HUES64 (cell line): Measurements from ENCODE around the gene PTPN21.

Experiments used
- H3K27ac ChIP-seq: 2 replicates; pipeline ENCODE4 v1.7.0; 2013; ENCODE audit warnings: low read depth, low read length, inconsistent platforms
- H3K27me3 ChIP-seq: 2 replicates; pipeline ENCODE4 v1.6.1; 2013; ENCODE audit warnings: mild to moderate bottlenecking, low read length; ENCODE audit not compliant: insufficient read depth
- H3K36me3 ChIP-seq: 2 replicates; pipeline ENCODE4 v1.6.1; 2013; ENCODE audit warnings: mild to moderate bottlenecking, low read length; ENCODE audit not compliant: insufficient read depth
- H3K4me1 ChIP-seq: 2 replicates; pipeline ENCODE4 v1.6.1; 2013; ENCODE audit warnings: mild to moderate bottlenecking, low read length, moderate library complexity; ENCODE audit not compliant: insufficient read depth
- H3K4me3 ChIP-seq: 2 replicates; pipeline ENCODE4 v1.5.1; 2013; ENCODE audit warnings: mild to moderate bottlenecking, low read length, moderate library complexity
- H3K9ac ChIP-seq: 2 replicates; pipeline ENCODE4 v1.6.1; 2013; ENCODE audit warnings: mild to moderate bottlenecking, low read depth, low read length
- H3K9me3 ChIP-seq: 2 replicates; pipeline ENCODE4 v1.6.1; 2013; ENCODE audit warnings: low read depth, low read length; ENCODE audit not compliant: insufficient read depth
- WGBS: fragments of 150-250, 120-280 bp; methylation state at CpG from one replicate; pipeline ENCODE4 v1.1.7; 2013; ENCODE audit warnings: missing lambda C conversion rate; 5-methylcytosine and 5-hydroxymethylcytosine counted together

PTPN21 gene

DNA sequence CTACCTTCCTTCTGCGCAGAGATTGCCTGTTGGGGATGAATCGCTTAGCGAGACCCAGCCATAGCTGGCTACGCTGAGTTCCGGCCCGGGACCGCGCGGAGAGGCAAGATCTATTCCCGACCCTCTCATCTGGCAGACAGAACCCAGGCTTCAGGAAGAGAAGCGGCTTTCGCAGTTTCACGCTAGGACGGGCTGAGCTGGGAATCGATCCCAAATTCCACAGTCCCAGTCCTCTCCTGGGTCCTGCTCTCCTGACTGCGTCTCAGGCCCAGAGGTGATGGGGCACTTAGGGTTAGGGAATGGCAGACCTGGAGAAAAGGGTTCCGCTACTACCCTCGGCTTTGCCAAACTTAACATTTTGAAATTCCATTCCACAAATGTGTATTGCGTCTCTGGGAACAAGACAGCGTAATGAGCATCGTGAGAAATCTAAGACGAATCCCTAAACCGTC lies 2.8 kb downstream of the PTPN21 start:
- H3K4me1 ChIP-seq, result peaks cover 25% of the 10 kb centered on the region
- H3K27ac ChIP-seq, result no peak overlapping the region
- peaks cover 20% of the 10 kb centered on the region for H3K27me3 ChIP-seq
- H3K9me3 ChIP-seq, result no peaks in the 10 kb centered on the region
- H3K4me3 ChIP-seq, result peak overlapping the region; percentile 59
- H3K36me3 ChIP-seq, result peaks cover 22% of the 10 kb centered on the region
- WGBS, result 16% methylated on average over 23 of the region's 23 CpGs
- H3K9ac ChIP-seq, result no peak overlapping the region

DNA sequence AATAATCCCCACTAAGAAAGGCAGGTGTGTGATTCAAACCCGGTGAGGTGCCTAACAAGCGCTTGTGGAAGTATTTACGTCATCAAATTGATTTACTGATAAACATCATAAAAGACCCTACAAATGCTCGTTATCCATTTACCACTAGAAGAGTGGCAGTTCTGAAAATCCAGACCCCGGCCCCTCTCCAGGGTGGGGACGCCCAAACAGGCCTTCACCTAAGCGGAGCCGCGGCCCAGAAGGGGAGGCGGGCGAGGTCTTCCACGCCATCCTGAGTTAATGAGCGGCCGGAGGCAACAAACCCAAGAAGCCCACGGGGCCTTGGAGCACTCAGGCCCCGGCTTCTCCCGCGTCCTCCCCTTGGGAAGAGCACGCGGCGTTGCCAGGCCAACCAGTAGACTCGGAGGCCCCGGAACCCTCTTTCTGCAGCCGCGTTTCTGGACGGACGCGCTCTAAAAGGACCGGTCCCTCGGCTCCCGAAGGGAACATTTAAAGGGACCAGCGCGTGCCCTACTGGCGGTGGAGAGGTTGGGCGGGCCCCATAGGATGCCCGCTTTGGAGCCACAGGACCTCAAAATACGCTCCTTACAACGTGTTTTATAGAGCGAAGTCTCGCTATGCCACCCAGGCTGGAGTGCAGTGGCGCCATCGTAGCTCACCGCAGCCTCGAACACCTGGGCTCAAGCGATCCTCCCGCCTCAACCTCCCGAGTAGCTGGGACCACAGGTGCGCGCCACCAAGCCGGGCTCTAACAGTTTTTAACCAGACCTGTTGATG lies 3.5 kb downstream of the PTPN21 start:
- Histone ChIP-seq H3K27ac (no peak overlapping the region), H3K27me3 (peaks cover 20% of the 10 kb centered on the region), H3K36me3 (peaks cover 28% of the 10 kb centered on the region), H3K9me3 (no peaks in the 10 kb centered on the region), H3K4me1 (peaks cover 25% of the 10 kb centered on the region), H3K9ac (peak overlapping the region; percentile 33; the same call in 1 of the 2 replicates), H3K4me3 (peak overlapping the region; percentile 59)
- 23% methylated on average over 50 of the region's 50 CpGs for WGBS

DNA sequence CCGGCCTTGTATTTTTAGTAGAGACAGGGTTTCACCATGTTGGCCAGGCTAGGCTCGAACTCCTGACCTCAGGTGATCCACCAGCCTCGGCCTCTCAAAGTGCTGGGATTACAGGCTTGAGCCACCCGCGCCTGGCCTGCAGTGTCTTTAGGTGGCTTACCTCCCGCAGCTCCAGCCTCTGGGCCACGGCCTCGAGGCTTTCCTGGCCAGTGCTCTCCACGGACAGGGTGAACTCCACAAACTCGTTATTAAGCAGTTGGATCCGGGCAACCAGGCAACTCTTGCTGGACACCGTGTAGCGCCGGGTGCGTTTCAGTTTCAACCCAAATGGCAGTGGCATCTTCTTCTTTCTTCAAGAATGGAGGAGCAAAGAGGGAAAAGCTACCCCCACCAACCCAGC lies 4.7 kb downstream of the PTPN21 start:
- Histone ChIP-seq H3K4me1 (peaks cover 15% of the 10 kb centered on the region), H3K27me3 (peaks cover 20% of the 10 kb centered on the region), H3K9me3 (no peaks in the 10 kb centered on the region), H3K4me3 (no peak overlapping the region), H3K36me3 (peaks cover 37% of the 10 kb centered on the region), H3K27ac (no peak overlapping the region), H3K9ac (no peak overlapping the region)
- WGBS, result 96% methylated on average over 15 of the region's 15 CpGs

DNA sequence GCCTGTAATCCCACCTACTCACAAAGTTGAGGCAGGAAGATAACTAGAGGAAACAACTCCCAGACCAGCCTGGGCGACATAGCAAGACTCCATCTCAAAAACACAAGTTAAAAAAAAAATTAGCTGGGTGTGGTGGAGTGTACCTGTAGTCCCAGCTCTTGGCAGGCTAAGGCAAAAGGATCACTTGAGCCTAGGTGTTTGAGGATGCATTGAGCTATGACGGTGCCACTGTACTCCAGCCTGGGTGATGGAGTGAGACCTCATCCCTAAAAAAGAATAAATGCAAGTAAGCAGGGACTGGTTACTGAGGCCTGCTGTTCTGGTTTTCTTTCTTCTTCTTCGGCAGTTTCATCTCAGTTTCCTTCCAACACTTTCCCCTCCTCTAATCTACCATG lies 7.4 kb downstream of the PTPN21 start:
- no peak overlapping the region for H3K27ac ChIP-seq
- H3K9me3 ChIP-seq, result no peaks in the 10 kb centered on the region
- 95% methylated on average over 2 of the region's 3 CpGs for WGBS
- no peak overlapping the region for H3K9ac ChIP-seq
- H3K4me1 ChIP-seq, result peaks cover 1% of the 10 kb centered on the region; the same call in 1 of the 2 replicates
- H3K27me3 ChIP-seq, result peaks cover 4% of the 10 kb centered on the region; the same call in 1 of the 2 replicates
- no peak overlapping the region for H3K4me3 ChIP-seq
- H3K36me3 ChIP-seq, result peaks cover 39% of the 10 kb centered on the region

DNA sequence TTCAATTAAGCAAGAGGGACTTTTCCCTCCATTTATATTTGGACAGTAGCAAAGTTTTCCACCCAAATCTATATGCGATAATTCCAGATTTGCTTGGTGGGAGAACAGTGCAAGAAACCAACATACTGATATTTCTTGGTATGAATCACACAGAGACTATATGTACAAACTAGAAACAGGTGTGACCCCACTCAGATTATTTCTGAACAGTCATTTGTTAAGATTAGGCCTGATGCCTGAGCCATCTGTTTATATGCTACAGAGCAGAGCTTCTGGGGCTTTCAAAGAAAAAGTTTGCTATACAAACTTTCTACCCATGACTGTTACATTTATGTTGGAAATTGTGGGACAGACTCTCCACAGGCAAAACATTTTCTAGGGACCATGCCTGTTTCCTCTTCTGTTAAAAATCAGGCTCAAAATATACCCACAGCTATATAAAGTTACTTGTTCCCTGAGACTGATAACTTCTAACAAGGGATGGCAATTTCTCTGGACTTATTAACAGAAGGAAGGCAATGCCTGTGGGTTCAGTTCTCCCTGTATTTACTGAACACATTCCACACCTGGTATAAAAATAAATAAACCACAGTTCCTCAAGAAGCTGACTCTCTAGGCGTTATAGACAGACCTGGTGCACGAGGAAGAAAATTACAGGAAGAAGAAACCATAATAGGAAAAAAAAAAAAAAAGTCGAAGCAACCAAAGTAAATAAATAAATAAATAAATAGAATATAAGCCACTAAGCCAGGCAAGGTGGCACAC lies 8.0 kb downstream of the PTPN21 start:
- Histone ChIP-seq H3K36me3 (peaks cover 39% of the 10 kb centered on the region), H3K27ac (no peak overlapping the region)
- 84% methylated on average over 3 of the region's 4 CpGs for WGBS

DNA sequence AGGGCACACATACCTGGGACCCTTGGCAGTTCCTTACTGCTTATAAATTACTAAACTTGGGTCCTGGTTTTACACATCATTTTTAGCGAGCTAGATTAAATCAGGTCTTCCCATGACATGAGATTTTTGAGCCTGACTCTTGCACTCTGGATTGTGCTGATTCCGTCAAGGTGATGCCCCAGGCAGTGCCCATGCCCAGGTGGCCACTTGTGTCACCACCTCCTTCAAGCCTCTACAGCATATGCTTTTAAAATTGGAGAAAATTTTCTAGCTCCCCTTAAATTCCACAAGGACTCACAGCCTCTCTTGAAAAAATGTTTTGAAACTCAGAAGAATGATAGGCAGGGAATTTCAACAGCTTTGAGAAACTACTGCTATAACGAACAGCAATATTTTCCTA lies 9.6 kb downstream of the PTPN21 start:
- Histone ChIP-seq H3K4me3 (no peak overlapping the region), H3K9me3 (no peaks in the 10 kb centered on the region), H3K4me1 (no peaks in the 10 kb centered on the region), H3K27me3 (no peaks in the 10 kb centered on the region), H3K36me3 (peaks cover 41% of the 10 kb centered on the region), H3K9ac (no peak overlapping the region), H3K27ac (no peak overlapping the region)
- WGBS, result 98% methylated on average over 3 of the region's 3 CpGs

More for the DNA sequence above, 8.0 kb downstream of the PTPN21 start:
- Histone ChIP-seq H3K27me3 (no peaks in the 10 kb centered on the region), H3K4me1 (no peaks in the 10 kb centered on the region), H3K9ac (no peak overlapping the region), H3K9me3 (no peaks in the 10 kb centered on the region), H3K4me3 (no peak overlapping the region)

DNA sequence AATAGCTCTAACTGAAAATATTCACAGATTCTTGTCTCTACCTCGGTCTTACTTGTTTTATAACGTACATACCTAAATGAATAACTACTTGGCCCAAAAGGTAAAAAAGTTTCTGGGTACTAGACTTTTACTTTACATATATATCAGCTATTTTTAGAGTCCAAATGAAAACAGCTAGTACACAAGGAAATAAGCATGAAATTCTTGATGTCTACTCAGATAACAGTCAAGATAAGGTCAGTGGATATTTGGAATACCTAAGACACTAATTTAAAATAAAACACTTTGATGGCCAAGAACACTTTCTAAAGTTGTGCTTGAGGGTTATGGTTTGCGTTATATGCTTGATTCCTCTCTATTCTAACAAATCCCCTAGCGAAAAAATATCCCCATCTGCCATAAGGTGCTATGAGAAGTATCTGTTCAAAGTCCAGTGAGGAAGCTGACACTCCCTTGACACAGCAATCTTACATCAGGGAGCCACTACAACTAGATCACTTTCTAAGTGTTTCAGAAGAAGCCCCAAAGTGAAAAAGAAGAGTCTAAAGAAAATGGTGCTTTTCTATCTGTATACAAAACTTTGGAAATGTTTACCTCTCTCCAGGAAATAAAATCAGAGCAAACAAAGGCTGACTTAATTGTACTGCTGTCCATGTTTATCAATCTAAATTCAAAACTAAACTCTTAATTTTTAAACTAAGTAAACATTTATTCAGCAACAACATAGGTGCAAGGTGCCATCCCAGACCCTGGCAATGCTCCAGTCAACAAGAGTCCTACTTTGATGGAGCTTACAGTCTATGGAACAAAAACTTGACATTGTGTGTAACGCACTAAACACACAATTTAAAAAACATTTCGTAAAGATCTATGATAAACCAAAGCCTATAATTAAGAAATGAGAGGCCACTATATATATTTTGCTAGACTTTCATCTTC lies 11.7 kb downstream of the PTPN21 start:
- H3K27ac ChIP-seq, result no peak overlapping the region
- H3K36me3 ChIP-seq, result peaks cover 28% of the 10 kb centered on the region
- no peak overlapping the region for H3K9ac ChIP-seq
- H3K4me3 ChIP-seq, result no peak overlapping the region
- WGBS, result 83% methylated on average over 5 of the region's 6 CpGs
- H3K27me3 ChIP-seq, result no peaks in the 10 kb centered on the region
- H3K9me3 ChIP-seq, result no peaks in the 10 kb centered on the region
- no peaks in the 10 kb centered on the region for H3K4me1 ChIP-seq

DNA sequence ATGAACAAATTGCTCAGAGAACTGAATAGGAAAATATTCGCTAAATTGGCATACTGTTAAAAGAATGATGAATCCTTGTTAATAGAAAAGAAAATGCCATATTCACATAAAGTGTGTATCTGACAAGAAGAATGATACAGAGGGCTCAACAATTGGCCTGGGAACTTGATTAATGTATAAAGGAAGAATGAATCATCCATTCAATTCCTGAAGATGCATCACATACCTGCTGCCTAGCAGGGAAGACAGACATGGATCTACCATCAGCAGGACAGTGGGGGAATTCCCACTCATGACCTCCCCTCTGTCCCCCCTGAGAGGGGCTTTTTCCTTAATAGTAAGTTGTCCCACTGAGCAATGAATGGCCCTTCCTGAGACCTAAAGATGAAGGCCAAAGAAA lies 13.5 kb downstream of the PTPN21 start:
- H3K4me3 ChIP-seq, result no peak overlapping the region
- H3K9ac ChIP-seq, result no peak overlapping the region
- WGBS, result 89% methylated on average over 1 of the region's 1 CpG
- no peak overlapping the region for H3K27ac ChIP-seq
- H3K4me1 ChIP-seq, result no peaks in the 10 kb centered on the region
- no peaks in the 10 kb centered on the region for H3K27me3 ChIP-seq
- H3K9me3 ChIP-seq, result no peaks in the 10 kb centered on the region
- H3K36me3 ChIP-seq, result peaks cover 18% of the 10 kb centered on the region

DNA sequence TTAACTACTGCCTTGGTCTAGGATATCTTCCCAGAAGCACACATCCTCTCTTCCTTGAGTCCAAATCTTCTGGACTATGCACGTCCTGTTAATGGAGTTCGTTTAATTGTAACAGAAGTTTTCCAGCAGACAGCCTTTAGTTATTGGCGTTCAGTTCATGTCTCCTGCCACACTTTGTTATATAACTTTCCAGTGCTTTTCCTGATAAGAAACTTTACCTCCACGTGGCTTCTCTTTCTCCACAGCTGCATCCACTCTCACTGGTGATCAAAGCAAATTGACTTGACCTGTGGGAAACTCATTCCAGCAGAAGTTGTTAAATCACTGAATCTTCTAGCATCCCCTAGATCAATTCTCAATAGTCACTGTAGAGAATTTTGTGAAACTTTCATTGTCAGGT lies 19.0 kb downstream of the PTPN21 start:
- Histone ChIP-seq H3K27ac (no peak overlapping the region), H3K36me3 (peaks cover 23% of the 10 kb centered on the region), H3K9ac (no peak overlapping the region), H3K27me3 (no peaks in the 10 kb centered on the region), H3K4me3 (no peak overlapping the region), H3K9me3 (no peaks in the 10 kb centered on the region), H3K4me1 (no peaks in the 10 kb centered on the region)
- whole genome bisulfite sequencing, result 93% methylated on average over 4 of the region's 4 CpGs

DNA sequence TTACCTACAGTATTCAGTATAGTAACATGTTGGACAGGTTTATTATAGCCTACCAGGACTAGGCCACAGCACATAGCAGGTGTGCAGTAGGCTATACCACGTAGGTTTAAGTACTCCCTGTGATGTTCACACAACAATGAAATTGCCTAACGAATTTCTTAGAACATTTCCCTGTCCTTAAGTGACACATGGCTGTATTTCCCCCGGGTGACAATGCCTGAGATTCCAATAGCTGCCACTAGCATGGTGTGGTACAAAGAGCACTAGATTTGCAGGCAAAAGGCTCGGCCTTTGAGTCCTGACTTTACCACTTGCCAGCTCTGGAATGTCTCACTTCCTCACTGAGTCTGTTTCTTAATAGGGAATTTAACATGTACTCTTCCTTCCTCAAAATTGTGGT lies 19.7 kb downstream of the PTPN21 start:
- WGBS, result 77% methylated on average over 4 of the region's 4 CpGs
- H3K27me3 ChIP-seq, result no peaks in the 10 kb centered on the region
- H3K4me3 ChIP-seq, result no peak overlapping the region
- H3K9ac ChIP-seq, result no peak overlapping the region
- H3K9me3 ChIP-seq, result no peaks in the 10 kb centered on the region
- peaks cover 23% of the 10 kb centered on the region for H3K36me3 ChIP-seq
- no peak overlapping the region for H3K27ac ChIP-seq
- no peaks in the 10 kb centered on the region for H3K4me1 ChIP-seq
